SK-N-DZ (cell line): Measurements from ENCODE around the gene C2orf92.

Experiments used
- DNase-seq: peaks from one replicate; pipeline ENCODE4 v3.0.0-alpha.2; 2015; ENCODE audit warnings: low spot score

Gene C2orf92

GRCh38 chr2:97714084-97714949 is 44.8 kb downstream of the C2orf92 start:
- no peak for DNase-seq

- no peak for DNase-seq
These were observed 45.6 kb downstream of the C2orf92 start for GRCh38 chr2:97714950-97715652.

- DNase-seq: no peak
These were observed 46.6 kb downstream of the C2orf92 start for GRCh38 chr2:97715951-97716694.

- no peak for DNase-seq
These were observed 47.4 kb downstream of the C2orf92 start for GRCh38 chr2:97716695-97717612.

- no peak for DNase-seq
These were observed 48.1 kb downstream of the C2orf92 start for GRCh38 chr2:97717613-97717995.

- no peak for DNase-seq
These were observed 48.8 kb downstream of the C2orf92 start for GRCh38 chr2:97718051-97718882.

GRCh38 chr2:97718942-97719341 is 49.4 kb downstream of the C2orf92 start:
- no peak for DNase-seq

- DNase-seq: no peak
These were observed 50.0 kb downstream of the C2orf92 start for GRCh38 chr2:97719362-97720155.

- DNase-seq: no peak
These were observed 51.2 kb downstream of the C2orf92 start for GRCh38 chr2:97720746-97721145.

- DNase-seq: no peak
These were observed 52.7 kb downstream of the C2orf92 start for GRCh38 chr2:97722227-97722626.

- DNase-seq: no peak
These were observed 53.9 kb downstream of the C2orf92 start for GRCh38 chr2:97723156-97724072.

- DNase-seq: no peak
These were observed 54.5 kb downstream of the C2orf92 start for GRCh38 chr2:97724073-97724410.

GRCh38 chr2:97724501-97724900 is 55.0 kb downstream of the C2orf92 start:
- no peak for DNase-seq

- DNase-seq: no peak
These were observed 55.6 kb downstream of the C2orf92 start for GRCh38 chr2:97724946-97725688.

GRCh38 chr2:97726261-97727064 is 57.0 kb downstream of the C2orf92 start:
- no peak for DNase-seq

- no peak for DNase-seq
These were observed 57.8 kb downstream of the C2orf92 start for GRCh38 chr2:97727296-97727695.
